ENCODE measurements around the gene TAS1R2. TPM values are rescaled to one million over a fixed set of nuclear protein-coding genes. Genes with fewer than 3 reads are reported as not detected.
A peak's percentile ranks its signal among the peaks of the same experiment; 100 is the strongest.

The TAS1R2 gene
- total and polyA plus RNA-seq, 2 of the 4 experiments (the other 2 are of a cell fraction): not detected

- no peak overlapping the region for H4K91ac ChIP-seq (ENCODE audit: insufficient read depth, low read depth, low read length)
- no peak overlapping the region for H3K4me3 ChIP-seq (ENCODE audit: insufficient read depth, low read depth, low read length)
- peaks cover 2% of the 10 kb centered on the region; the same call in 1 of the 2 replicates for H3K9me3 ChIP-seq (ENCODE audit: control insufficient read depth, insufficient read depth, low read length)
- no peak overlapping the region for H3K14ac ChIP-seq (replicated peaks; ENCODE audit: low read depth, low read length)
- H3K18ac ChIP-seq (ENCODE audit: low read depth, low read length): no peak overlapping the region
- TF ChIP-seq FOS (IDR thresholded peaks at IDR 0.05; ENCODE audit: low read depth, low read length): no peak
- TF ChIP-seq NFE2L2 (IDR thresholded peaks at IDR 0.05; ENCODE audit: low read depth, low read length): no peak
- no peak for TF ChIP-seq USF2 (IDR thresholded peaks at IDR 0.05; ENCODE audit: low read depth, low read length)
- TF ChIP-seq RAD21 (IDR thresholded peaks at IDR 0.05; ENCODE audit: low read length): no peak
- no peak for TF ChIP-seq MAFK (IDR thresholded peaks at IDR 0.05; ENCODE audit: low read depth, low read length)
- TF ChIP-seq CHD1 (IDR thresholded peaks at IDR 0.05; ENCODE audit: low read depth, low read length): no peak
- TF ChIP-seq RFX5 (IDR thresholded peaks at IDR 0.05; ENCODE audit: low read depth, low read length): no peak
- in situ Hi-C loops (cut with MboI; ENCODE audit: low sequenced_read_pairs): no loop called here
- no peak overlapping the region for H3K56ac ChIP-seq (ENCODE audit: extremely low read depth, insufficient read depth, low read length)
- no peaks in the 10 kb centered on the region for H3K9me1 ChIP-seq (ENCODE audit: insufficient read depth, low read length)
- DNase-seq: no peak
- H2AFZ ChIP-seq (replicated peaks; ENCODE audit: low read length, poor library complexity): peak overlapping the region; percentile 33
- ATAC-seq (ENCODE audit: low read depth): no peak
- no peak overlapping the region for H3K4me2 ChIP-seq (ENCODE audit: low read depth, low read length)
- no peaks in the 10 kb centered on the region for H3K36me3 ChIP-seq (ENCODE audit: control insufficient read depth, insufficient read depth, low read length)
- no peak overlapping the region for H2BK15ac ChIP-seq (ENCODE audit: low read depth, low read length)
- H4K8ac ChIP-seq (ENCODE audit: low read depth in 2 of 2, low read length in 2 of 2): no peak overlapping the region
- no peak overlapping the region for H3K4ac ChIP-seq (ENCODE audit: low read depth, low read length)
- ChIA-PET CTCF (no interaction called here), POLR2A (ENCODE audit: unreplicated experiment) (no interaction called here)
- no peak overlapping the region for H2BK120ac ChIP-seq (ENCODE audit: low read depth, low read length)
- no peak overlapping the region for H3K9ac ChIP-seq (ENCODE audit: low read depth, low read length)
- no peak overlapping the region for H3K27ac ChIP-seq (ENCODE audit: insufficient read depth, low read length)
- intact Hi-C loops (cut with micrococcal nuclease): no loop called here
- peaks cover 3% of the 10 kb centered on the region; the same call in 1 of the 2 replicates for H3K27me3 ChIP-seq (ENCODE audit: control insufficient read depth, insufficient read depth, low read length)
- WGBS, 2 experiments (ENCODE audit: extremely low coverage in 2 of 2, insufficient read length in 1 of 2): 71% methylated on average over 4 of the region's 6 CpGs; no CpG with 5 or more reads in 1 of the 2 experiments
- H3K23ac ChIP-seq (ENCODE audit: low read depth, low read length): no peak overlapping the region
- H4K20me1 ChIP-seq (ENCODE audit: insufficient read depth, low read length): no peaks in the 10 kb centered on the region
- H3K79me1 ChIP-seq (ENCODE audit: low read depth in 1 of 2, low read length in 2 of 2): no peaks in the 10 kb centered on the region
- no peak overlapping the region for H2AK9ac ChIP-seq (replicated peaks; ENCODE audit: low read depth, low read length, poor library complexity)
- no TSS peak for BruUV-seq (replicated peaks)
- H2AK5ac ChIP-seq (ENCODE audit: low read depth, low read length): no peak overlapping the region
- H2BK20ac ChIP-seq (ENCODE audit: low read depth, low read length): no peak overlapping the region
- dilution Hi-C loops (cut with HindIII; ENCODE audit: low sequenced_read_pairs, unreplicated experiment): no loop called here
- no peaks in the 10 kb centered on the region for H3K4me1 ChIP-seq (ENCODE audit: control insufficient read depth, insufficient read depth, low read length)
- no peak overlapping the region for H4K5ac ChIP-seq (ENCODE audit: low read depth, low read length)
- no peak overlapping the region for H2BK5ac ChIP-seq (ENCODE audit: low read depth, low read length, poor library complexity, severe bottlenecking)
Measured at GRCh38 chr1:18855573-18855972, 3.9 kb downstream of the TAS1R2 start.
